Keratinocyte (primary cell): ENCODE measurements around the gene LAMA4. TPM values are rescaled to one million over a fixed set of nuclear protein-coding genes. Genes with fewer than 3 reads are reported as not detected.

ENCODE experiments used
- DNase-seq: peaks from one replicate; pipeline ENCODE4 v3.0.0-alpha.2; 2011; ENCODE audit warnings: low read depth, missing footprints, low spot score
- FAIRE-seq: peaks from 2 replicates; lab custom pipeline; 2011; peaks lifted over from hg19 to GRCh38; lab: Jason Lieb, UNC
- H2AFZ ChIP-seq: 2 replicates; pipeline ENCODE4 v1.6.0; 2012; ENCODE audit warnings: low read length, control low read depth, inconsistent platforms; ENCODE audit not compliant: control insufficient read depth
- H3K27ac ChIP-seq: 2 replicates; pipeline ENCODE4 v1.5.1; 2011; ENCODE audit warnings: low read length; ENCODE audit not compliant: control insufficient read depth, insufficient read depth
- H3K27me3 ChIP-seq: 3 replicates; pipeline ENCODE4 v1.6.0; 2011; ENCODE audit warnings: low read length; ENCODE audit not compliant: control insufficient read depth, insufficient read depth; ENCODE audit errors: extremely low read depth
- H3K36me3 ChIP-seq, 2 experiments: 2 replicates in 1 of 2; 3 replicates in 1 of 2; pipeline ENCODE4 v1.5.1; 2011; ENCODE audit warnings: low read length in 2 of 2, mild to moderate bottlenecking in 1 of 2; ENCODE audit not compliant: control insufficient read depth in 2 of 2, insufficient read depth in 2 of 2; ENCODE audit errors: extremely low read depth in 1 of 2
- H3K4me1 ChIP-seq: 3 replicates; pipeline ENCODE4 v1.5.1; 2011; ENCODE audit warnings: low read length; ENCODE audit not compliant: control insufficient read depth, insufficient read depth; ENCODE audit errors: extremely low read depth
- H3K4me2 ChIP-seq: 3 replicates; pipeline ENCODE4 v1.6.0; 2011; ENCODE audit warnings: low read depth, low read length; ENCODE audit not compliant: control insufficient read depth, insufficient read depth; ENCODE audit errors: extremely low read depth
- H3K4me3 ChIP-seq, 3 experiments: fragments of 200-600 bp in 1 of 3; sonication (generic) in 1 of 3; 2 replicates in 2 of 3; 3 replicates in 1 of 3; pipeline ENCODE4 v1.5.1; 2011 to 2016; ENCODE audit warnings: low read length in 3 of 3, mild to moderate bottlenecking in 3 of 3, control low read depth in 2 of 3, inconsistent platforms in 1 of 3, low read depth in 1 of 3, mixed read lengths in 1 of 3, mixed run types in 1 of 3, moderate library complexity in 1 of 3; ENCODE audit not compliant: control insufficient read depth in 2 of 3, insufficient read depth in 2 of 3; ENCODE audit errors: extremely low read depth in 1 of 3
- H3K79me2 ChIP-seq: 2 replicates; pipeline ENCODE4 v1.6.0; 2012; ENCODE audit warnings: low read length; ENCODE audit not compliant: control insufficient read depth, insufficient read depth
- H3K9ac ChIP-seq: 3 replicates; pipeline ENCODE4 v1.6.0; 2011; ENCODE audit warnings: low read length; ENCODE audit not compliant: control insufficient read depth, insufficient read depth; ENCODE audit errors: extremely low read depth
- H3K9me1 ChIP-seq: 3 replicates; pipeline ENCODE4 v1.6.0; 2011; ENCODE audit warnings: low read length; ENCODE audit not compliant: control insufficient read depth, insufficient read depth; ENCODE audit errors: extremely low read depth
- H3K9me3 ChIP-seq: 2 replicates; pipeline ENCODE4 v1.5.1; 2012; ENCODE audit warnings: low read depth, low read length; ENCODE audit not compliant: control insufficient read depth
- H4K20me1 ChIP-seq: 3 replicates; pipeline ENCODE4 v1.6.0; 2011; ENCODE audit warnings: low read length; ENCODE audit not compliant: control insufficient read depth, insufficient read depth; ENCODE audit errors: extremely low read depth
- EZH2 ChIP-seq: IDR thresholded peaks from one replicate; pipeline ENCODE4 v1.6.1; 2012; ENCODE audit warnings: inconsistent platforms, mild to moderate bottlenecking, low read length, moderate library complexity
- dilution Hi-C: fragments of 300-500 bp; cut with MboI; formaldehyde crosslinking; loops from one replicate; pipeline ENCODE4 v1.7.0; 2020; ENCODE audit warnings: low sequenced_read_pairs; ENCODE audit not compliant: extremely low pct_ligation_motif_present
- polyA plus RNA-seq, 5 experiments: library from polyadenylated mRNA; depleted of rRNA in 3 of 5; stranded (reverse) in 3 of 5; stranded (forward) in 1 of 5; unstranded in 1 of 5; fragments of >200 nt; gene quantifications; 1 replicate in 1 of 5; 2 replicates in 3 of 5; 3 replicates in 1 of 5; pipeline versions ENCODE4 v1.2.1 to v1.2.3, GENCODE V29; 2011 to 2012; ENCODE audit warnings: missing spikeins in 2 of 5, low read depth in 1 of 5, low replicate concordance in 1 of 5
- TF ChIP-seq, protein P1 (sequence below), 3 experiments: IDR thresholded peaks in 1 of 3; conservative IDR thresholded peaks in 1 of 3; optimal IDR thresholded peaks in 1 of 3; 2 replicates in 2 of 3; 3 replicates in 1 of 3; pipeline versions ENCODE3 to v1.5.1; 2011; ENCODE audit warnings: low read length in 3 of 3, mild to moderate bottlenecking in 3 of 3, moderate library complexity in 2 of 3, control low read depth in 1 of 3, inconsistent platforms in 1 of 3; ENCODE audit not compliant: insufficient read depth in 2 of 3; ENCODE audit errors: extremely low read depth in 1 of 3

Gene LAMA4
- polyA plus RNA-seq, 1 donor (not counting 4 experiments of a cell fraction or from before 2014, with no cell fraction given): 0.12 TPM

GRCh38 chr6:112268654-112269053 is 14.3 kb upstream of the LAMA4 start:
- Histone ChIP-seq H3K9me3 (no peaks in the 10 kb centered on the region), H3K9me1 (no peaks in the 10 kb centered on the region), H4K20me1 (no peaks in the 10 kb centered on the region), H2AFZ (no peak overlapping the region), H3K4me1 (no peaks in the 10 kb centered on the region), H3K27ac (no peak overlapping the region), H3K9ac (no peak overlapping the region), H3K4me2 (no peak overlapping the region), H3K79me2 (no peaks in the 10 kb centered on the region), H3K4me3 (no peak overlapping the region), H3K27me3 (no peaks in the 10 kb centered on the region), H3K36me3 (no peaks in the 10 kb centered on the region)
- FAIRE-seq (no peak), DNase-seq (no peak)
- TF ChIP-seq, protein P1, sequence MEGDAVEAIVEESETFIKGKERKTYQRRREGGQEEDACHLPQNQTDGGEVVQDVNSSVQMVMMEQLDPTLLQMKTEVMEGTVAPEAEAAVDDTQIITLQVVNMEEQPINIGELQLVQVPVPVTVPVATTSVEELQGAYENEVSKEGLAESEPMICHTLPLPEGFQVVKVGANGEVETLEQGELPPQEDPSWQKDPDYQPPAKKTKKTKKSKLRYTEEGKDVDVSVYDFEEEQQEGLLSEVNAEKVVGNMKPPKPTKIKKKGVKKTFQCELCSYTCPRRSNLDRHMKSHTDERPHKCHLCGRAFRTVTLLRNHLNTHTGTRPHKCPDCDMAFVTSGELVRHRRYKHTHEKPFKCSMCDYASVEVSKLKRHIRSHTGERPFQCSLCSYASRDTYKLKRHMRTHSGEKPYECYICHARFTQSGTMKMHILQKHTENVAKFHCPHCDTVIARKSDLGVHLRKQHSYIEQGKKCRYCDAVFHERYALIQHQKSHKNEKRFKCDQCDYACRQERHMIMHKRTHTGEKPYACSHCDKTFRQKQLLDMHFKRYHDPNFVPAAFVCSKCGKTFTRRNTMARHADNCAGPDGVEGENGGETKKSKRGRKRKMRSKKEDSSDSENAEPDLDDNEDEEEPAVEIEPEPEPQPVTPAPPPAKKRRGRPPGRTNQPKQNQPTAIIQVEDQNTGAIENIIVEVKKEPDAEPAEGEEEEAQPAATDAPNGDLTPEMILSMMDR (optimal IDR thresholded peaks at IDR 0.05 in 1 of 3, IDR thresholded peaks at IDR 0.05 in 1 of 3, conservative IDR thresholded peaks at IDR 0.05 in 1 of 3; ENCODE audit: extremely low read depth in 1 of 3, insufficient read depth in 2 of 3, low read length in 3 of 3): no peak
- TF ChIP-seq EZH2: no peak
- dilution Hi-C loops: no loop called here

- no peaks in the 10 kb centered on the region for H3K27me3 ChIP-seq
- H3K36me3 ChIP-seq: no peaks in the 10 kb centered on the region
- DNase-seq (no peak), FAIRE-seq (no peak)
- H2AFZ ChIP-seq: no peak overlapping the region
- no peaks in the 10 kb centered on the region for H3K9me1 ChIP-seq
- H3K9me3 ChIP-seq: no peaks in the 10 kb centered on the region
- H3K27ac ChIP-seq: no peak overlapping the region
- H3K9ac ChIP-seq: no peak overlapping the region
- no peak overlapping the region for H3K4me3 ChIP-seq
- no peaks in the 10 kb centered on the region for H3K4me1 ChIP-seq
- dilution Hi-C loops: no loop called here
- no peak overlapping the region for H3K4me2 ChIP-seq
- no peaks in the 10 kb centered on the region for H3K79me2 ChIP-seq
- H4K20me1 ChIP-seq: no peaks in the 10 kb centered on the region
- TF ChIP-seq, protein P1 (optimal IDR thresholded peaks at IDR 0.05 in 1 of 3, IDR thresholded peaks at IDR 0.05 in 1 of 3, conservative IDR thresholded peaks at IDR 0.05 in 1 of 3; ENCODE audit: extremely low read depth in 1 of 3, insufficient read depth in 2 of 3, low read length in 3 of 3): no peak
- no peak for TF ChIP-seq EZH2
Measured at GRCh38 chr6:112268019-112268418, 13.7 kb upstream of the LAMA4 start.
